Measurements from ENCODE around the gene CARD18.

The CARD18 gene, protein sequence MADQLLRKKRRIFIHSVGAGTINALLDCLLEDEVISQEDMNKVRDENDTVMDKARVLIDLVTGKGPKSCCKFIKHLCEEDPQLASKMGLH

DNA sequence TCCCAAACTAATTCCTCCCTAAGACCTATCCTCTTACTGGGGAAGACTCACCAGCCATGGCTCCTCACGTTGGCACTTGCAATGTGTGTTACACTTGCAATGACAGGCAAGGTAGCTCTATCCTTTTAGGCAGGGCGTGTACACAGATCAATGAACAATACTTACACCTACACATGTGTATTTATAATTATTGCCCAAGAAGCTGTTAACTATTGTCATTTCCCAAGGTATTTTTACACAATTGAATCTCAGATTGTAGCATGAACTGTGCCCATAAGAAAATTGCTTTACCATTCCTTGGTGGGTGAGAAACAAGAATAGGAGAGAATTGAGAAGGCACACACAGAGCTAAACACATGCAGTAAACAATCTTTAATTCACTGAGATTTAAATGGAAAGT, at the start of gene CARD18:
TSS of gene CARD18 (minus strand) at position 101 of the 400 bp plus-strand sequence. CDS start at position 58, 43 bp downstream.
- no peak for DNase-seq

DNA sequence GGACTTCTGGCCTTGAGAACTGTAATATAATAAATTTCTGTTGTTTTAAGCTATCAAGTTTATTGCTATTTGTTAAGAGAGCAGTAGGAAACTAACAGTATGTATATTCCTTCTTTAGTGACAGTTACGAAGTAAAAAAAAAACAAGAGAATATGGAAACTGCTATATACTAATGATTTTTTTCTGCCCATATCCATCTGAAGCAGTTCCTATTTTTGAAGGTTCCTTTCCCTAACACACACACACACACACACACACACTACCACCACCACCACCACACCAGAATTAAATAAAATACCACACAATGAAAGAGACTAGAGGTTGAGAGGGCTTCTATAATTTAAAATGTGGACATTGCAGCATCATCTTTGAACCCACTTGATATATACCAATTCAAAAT, 44.4 kb upstream of the CARD18 start:
- DNase-seq, result no peak

DNA sequence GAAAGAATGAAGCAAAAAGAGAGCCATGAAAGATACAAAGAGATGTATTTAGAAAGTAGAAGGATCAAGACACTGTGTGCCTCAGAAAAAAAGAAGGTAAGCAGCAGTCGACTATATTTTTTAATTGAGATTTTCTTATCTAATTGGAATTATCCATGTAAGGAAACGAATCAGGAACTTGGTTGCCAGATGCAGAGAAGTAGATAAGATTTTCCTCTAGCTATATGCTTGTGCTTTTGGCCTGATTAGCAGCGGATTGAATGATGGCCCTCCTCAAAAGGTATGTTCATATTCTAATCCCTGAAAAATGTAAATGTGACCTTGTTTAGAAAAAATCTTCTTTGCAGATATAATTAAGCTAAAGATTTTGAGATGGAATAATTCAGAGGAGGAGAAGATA, 43.9 kb upstream of the CARD18 start:
- DNase-seq, result no peak

DNA sequence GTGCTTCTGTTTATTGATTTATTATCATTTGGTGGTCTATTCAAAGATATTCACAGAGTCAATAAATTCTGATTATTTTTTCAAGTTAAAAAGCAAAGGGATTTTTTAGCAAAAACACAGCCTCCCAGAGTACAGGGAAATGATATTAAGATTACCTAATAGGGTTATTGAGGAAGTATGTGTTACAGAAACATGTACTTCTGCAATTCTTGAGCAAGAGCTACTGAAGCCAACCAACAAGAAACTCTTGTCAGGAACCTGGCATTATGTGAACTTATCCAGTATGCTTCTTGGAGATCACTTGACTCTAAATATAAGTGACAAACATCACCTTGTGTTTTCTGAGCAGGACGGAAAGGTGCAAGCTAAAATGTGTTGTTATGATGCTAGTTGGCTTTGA, 42.0 kb upstream of the CARD18 start:
- no peak for DNase-seq

DNA sequence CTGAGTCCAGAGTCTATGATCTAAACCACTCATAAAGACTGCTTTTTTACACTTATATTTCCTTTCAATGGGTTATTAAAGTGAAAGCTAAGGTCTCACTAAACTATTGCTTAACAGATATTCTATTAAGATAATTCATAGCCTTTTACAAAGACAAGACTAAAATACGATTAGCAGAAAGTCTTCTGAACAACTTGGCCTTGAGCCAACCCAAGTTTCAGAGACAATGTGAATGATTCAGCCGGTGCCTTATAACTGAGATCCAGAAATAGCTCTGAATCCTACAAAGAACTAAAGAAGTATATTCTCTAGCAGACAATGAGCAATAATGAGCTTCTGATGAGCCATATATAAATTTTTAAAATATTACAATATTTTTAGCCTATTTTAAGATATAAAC, 41.5 kb upstream of the CARD18 start:
- no peak for DNase-seq

DNA sequence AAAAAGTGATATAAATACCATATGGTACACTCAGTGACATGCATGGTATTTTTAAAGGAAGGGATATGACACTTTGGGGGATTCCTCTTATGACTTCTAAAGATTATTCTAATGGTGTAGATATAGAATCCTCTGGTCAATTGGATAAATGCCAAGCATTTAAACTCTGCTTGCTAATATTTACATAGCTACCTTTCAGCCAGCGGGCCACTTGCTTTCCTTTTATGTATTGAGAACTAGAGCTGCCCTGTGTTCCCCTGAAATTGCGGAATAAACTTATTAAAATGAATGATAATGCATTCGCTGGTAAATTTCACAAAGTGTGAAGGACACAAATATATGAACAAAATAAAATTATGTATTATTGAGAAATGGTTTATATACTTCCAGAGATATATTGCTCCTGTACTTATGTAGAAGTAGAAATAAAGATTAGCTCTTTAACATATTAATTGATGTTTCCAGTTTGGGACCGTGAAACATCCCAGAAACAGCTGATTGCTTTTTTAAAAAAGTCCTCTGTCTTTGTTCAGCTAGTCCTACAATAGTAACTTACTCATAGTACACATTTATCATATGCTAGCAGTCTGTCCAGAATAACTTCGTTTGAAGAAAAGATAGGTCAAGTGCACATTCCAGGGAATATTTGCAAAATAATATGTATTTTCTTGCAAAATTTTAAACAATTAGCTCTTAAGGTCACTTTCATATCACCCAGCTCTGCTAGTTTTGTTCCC, 40.1 kb upstream of the CARD18 start:
- no peak for DNase-seq

DNA sequence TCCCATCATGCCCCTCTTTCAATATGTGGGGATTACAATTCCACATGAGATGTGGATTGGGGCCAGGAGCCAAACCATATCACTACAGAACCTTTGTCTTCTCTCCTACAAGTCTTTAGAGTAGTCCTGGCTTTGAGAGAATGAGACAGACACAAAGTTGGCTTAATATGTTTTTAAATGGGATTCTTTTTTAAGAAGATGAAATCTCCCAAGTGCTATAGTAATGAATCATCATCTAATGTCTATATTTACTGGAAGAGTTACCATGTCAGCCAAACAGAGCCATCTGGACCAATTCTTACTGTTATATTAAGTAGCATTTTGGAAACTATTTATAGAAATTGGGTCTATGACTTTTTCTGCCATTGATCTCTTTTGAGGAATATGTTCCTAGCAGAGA, 38.1 kb upstream of the CARD18 start:
- DNase-seq, result no peak

DNA sequence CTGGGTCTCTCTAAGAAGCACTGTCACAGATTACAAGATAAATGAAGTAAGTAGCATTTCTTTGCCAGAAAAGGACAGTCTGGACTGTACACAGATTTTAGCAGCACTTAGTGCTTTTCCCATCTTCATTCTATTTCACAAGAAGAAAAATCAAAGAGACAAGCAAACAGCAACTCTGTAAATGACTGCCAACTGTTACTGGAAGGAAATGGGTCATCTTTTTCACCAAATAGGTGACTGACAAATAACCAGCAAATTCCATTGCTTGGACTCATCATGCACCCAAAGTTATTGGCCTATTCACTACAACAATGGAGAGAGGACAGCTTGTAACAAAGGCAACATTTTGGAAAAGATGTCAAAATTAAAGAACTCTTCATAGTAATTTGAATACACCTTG, 28.9 kb upstream of the CARD18 start:
- no peak for DNase-seq

DNA sequence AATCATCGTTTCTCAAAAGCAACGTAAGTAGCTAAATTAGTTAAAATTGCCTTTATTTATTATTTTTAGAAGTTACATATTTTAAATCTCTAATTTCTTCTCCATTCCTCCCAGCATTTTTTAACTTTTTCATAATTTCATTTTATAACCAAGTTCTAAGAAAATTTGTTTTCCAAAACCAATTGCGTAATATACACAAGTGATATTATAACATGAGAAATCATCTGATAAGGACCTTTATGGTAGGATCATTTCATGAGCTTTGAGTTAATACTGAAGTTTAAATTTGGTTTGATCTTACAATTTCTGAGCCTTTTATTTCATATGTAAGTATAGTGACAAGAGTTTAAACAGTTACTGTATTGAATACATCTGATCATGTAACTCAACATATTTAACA, 27.7 kb upstream of the CARD18 start:
- DNase-seq, result no peak

DNA sequence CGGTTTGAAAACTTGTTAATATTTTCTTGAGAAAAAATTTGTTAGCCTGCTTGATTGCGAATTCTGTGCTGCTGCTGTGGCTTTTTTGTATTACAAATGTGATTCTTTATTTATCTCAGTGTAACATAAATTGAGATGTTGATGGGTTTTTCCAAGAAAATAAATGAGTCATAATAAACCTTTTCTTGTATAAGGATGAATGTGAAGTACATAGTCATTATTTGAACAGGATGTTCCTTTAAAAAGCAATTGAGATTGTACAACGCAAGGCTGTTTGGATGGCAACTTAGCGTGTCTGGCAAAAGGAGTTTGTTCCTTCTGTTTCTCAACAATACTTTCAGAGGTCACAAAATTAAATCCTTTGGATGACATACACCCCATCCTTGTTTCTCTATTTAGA, 24.6 kb upstream of the CARD18 start:
- no peak for DNase-seq

DNA sequence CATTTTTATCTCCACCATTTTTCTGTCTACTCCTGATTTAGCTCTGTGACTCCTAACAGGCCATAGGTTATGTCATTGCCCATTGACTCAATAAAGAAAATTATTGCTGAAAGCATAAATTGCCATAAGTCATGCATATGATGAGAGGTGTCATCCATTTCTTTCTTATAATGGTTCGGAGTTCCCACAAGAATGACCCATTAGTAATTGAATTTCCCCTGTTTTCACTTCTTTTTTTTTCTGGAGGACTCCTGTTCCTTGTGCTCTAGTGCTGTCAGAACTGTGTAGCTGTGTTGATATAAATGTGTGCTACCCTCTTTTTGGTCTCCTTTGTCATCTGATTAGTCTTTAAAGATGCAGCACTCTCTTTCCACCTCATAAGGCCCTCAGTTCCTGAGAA, 22.9 kb upstream of the CARD18 start:
- no peak for DNase-seq

DNA sequence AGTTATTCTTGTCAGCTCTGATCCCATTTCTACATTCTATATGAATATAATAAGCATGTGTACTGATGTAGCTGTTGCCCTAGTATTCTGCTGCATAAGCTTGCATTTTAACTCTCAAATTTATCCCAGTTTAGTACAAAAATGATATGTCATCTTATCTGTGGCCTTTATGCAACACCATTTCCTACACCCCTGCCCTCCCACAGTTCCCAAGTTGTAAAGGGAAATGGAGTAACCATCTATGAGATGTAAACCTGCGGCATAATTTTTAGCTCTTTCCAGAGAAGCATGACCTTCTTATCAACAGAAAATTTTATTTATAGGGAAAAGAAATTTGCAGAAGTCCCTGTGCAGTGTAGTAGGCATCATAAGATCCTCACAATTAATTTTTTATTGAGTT, 18.9 kb upstream of the CARD18 start:
- DNase-seq, result no peak

DNA sequence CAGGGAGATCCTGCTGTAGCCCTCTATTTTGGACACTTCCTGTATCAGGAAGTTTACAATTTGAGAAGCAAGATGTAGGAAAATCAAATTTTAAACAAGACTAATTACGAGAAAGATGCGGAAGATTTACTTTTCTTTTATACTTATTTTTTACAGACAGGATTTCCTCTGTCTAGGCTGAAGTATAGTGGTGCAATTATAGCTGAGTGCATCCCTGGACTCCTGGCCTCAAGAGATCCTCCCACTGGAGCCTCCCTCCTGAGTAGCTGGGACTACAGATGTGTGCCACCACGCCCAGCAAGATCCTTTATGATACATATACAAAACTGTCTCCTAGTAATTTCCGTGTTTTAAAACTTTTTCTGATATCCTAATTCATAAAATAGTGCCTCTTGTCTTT, 17.2 kb upstream of the CARD18 start:
- no peak for DNase-seq

DNA sequence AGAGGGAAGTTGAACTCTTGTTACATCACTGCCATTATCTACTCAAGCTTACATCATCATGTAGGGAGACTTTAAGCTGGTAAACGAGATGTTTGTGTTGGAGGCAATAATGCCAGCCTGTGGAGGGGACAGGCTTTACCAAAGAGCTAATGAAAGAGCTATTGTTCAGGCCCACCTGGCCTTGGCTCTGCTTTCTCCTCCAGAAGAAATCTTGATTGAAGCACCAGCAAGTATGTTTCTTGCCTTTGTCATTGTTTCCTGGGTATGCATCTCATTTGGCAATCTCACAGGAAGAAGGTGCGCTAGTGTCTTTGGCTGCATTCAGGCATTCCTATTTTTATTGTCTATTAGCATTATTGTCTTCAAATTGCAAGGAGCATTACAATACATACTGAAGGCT, 16.7 kb upstream of the CARD18 start:
- no peak for DNase-seq

DNA sequence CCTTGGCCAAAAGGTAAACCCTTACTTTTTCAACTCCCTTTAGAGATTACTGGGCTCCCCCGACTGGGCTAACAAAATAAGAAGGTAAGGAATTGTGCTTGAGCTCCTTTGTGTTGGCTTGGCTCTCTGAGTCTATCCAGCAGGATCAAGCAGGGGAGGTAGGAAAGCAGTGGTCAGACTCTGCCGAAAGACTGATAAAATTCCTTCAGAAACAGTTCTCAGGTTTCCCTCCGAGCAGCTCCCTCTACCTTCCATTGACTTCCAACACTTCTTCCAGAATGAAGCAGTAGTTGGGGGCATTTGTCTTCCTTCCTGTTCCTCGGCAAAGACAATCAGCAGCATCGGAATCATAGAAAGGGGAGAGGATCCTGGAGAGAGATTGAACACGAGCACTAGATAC, 16.1 kb upstream of the CARD18 start:
- DNase-seq, result no peak

DNA sequence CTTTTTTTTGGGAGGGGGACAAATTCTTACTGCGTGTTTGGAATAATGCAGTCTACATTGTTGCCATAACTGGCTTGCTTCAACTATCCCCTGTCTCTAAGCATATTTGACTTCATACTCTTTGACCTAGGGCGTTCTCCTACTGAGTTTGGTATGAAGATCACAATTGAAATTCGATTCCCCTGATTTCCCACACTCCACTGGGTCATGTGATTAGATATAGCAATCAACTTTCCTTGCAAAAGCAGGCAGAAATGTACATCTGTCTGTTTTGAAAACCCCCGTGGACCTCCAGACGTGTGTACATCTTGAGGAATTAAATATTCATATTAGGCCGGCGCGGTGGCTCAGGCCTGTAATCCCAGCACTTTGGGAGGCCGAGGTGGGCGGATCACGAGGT, 13.8 kb upstream of the CARD18 start:
- DNase-seq, result no peak

DNA sequence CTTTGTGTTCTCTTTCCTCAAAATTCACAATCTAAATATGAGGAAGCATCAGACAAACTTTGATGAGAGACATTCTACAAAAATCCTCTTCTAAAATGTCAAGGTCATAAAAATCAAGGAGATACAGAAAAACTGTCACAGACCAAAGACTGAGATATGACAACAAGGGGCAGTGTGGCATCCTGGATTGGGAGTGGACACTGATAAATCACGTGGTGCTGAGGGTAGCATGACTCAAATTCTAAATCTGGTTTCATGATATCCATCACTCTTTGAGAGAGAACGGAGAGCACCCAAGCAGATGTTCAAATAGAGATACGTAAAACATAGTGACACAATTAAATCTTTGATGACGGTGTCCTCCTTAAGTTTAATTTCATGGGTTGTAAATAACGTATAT, 13.0 kb upstream of the CARD18 start:
- DNase-seq, result no peak

DNA sequence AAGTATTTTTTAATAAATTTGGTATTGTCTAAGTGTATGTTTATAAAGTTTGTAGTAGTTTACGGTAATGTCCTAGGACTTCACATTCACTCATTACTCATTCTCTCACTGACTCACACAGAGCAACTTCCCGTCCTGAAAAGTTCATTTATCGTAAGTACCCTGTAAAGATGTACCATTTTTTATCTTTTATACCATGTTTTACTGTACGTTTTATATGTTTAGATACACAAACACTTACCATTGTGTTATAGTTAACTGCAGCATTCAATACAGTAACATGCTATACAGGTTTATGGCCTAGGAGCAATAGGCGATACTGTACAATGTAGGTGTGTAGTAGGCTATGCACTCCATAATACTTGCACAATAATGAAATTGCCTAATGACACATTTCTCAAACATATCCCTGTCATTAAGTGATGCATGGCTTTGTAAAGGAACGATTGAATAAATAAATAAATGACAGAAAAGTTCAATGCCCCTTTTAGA, 12.5 kb upstream of the CARD18 start:
- DNase-seq, result no peak

DNA sequence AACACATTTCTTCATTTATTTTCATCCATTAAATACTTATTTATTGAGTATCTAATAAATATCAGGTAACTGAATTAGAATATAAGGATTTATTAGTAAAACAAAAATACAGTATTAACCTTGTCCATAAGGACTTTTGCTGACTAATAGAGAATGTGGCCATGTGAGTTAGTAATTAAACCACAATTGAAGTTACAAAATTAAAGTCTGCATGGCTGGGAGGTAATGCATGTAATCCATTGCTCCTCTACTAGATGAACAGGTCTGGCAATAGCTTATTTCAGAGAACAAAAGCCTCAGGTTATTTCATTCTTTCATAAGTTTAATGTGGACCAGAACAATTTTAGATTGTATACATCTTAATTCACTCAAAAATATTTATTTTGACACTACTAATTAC, 9.9 kb upstream of the CARD18 start:
- no peak for DNase-seq

DNA sequence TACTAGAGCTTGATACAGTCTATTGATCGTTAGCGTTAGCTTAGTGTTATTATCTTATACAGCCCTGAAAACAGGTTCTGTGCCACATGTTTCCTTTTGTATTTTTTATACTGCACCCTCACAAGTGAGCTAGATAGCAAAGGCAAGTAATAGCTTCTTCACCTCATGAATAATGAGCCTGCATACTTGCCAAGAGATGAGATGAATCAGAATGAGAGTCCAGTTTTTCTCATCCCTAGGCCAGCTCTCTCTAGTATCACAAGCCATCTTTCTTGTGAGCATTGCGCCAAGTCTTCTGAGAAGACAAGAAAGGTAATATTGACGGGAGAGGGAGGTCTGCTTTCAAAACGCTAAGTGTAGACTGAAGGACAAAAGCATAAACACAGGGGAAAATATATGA, 8.7 kb upstream of the CARD18 start:
- DNase-seq, result no peak

DNA sequence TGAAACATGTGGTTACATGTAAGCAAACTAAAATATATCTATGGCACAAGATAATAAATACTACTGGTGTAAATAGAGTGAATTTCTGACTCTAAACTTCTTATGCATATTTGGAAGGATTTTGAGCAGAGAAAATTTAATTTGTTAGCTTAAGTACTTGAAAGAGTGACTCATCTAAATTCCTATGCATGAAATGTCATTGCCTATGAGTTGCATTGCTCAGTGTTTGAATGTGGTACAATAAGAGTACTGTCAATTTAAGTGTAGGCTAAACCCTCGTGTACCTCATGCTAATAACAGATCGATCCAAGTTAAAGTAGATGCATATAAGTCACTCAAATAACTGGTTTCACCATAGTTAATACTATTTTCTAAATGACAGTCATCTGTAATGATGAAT, 5.3 kb upstream of the CARD18 start:
- DNase-seq, result no peak

DNA sequence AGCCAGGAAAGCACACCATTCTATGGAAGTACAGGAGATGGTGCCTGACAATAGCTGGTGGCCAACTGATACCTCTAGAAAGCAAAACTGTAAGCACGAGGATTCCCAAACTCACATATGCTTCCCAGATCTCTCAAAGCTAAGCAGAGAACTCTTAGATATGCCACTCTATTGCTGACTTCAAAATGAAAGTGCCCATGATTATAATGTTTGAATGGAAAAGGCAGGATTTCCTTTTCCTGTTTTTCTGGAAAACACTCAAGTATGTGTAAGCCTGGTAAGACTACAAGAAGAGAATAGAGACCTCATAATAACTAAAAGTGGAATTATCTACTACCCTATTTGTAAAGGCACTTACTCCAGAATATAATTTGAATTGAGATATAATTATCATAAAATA, 2.6 kb upstream of the CARD18 start:
- no peak for DNase-seq

DNA sequence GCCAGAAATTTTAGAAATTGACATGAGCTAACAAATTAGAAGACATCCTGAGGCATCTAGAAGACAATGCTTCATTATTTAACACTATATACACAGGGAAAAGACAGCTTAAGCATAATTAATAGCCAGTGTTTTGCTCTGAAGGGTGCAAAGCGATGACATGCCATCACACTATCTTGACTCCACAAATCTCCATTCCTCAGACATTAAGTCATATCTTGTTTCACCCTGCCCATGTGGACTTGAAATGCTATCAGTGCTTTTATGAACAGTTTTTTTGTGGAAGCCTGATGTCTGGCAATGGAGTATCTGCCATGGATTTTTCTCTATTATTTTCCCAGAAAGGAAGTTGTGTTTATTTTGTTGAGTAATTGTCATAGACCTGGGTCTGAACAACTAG, 2.3 kb downstream of the CARD18 start:
- DNase-seq, result no peak

DNA sequence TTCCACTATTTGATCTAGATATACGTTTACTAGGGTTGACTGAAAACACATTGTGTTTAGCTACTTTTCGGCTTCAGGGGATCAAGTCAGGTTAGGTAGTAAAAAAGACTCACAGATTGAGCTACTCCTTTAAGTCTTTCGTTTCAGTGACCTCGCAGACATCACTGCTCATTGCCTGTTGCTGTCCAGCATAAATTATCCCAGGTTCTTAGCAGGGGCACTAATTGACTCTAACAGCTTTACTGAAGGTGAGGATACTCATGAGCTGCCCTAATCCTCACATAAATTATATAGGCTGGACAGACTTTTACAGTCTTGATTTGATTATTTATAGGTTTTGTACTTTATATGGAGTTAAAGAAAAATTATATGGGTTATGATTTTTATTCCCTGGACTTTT, 3.7 kb downstream of the CARD18 start:
- DNase-seq, result no peak

Measured in NCI-H2107 (cell line).